PC-9 (cell line): ENCODE results near the gene TOX2.

Source experiments
- CTCF ChIP-seq: fragments of 200-600 bp; sonication (generic); conservative IDR thresholded peaks from 2 replicates; pipeline ENCODE4 v1.6.1; 2017; ENCODE audit warnings: mixed run types, antibody characterized with exemption, mild to moderate bottlenecking, moderate library complexity
- EZH2 ChIP-seq: fragments of 200-600 bp; sonication (generic); IDR thresholded peaks from 2 replicates; pipeline ENCODE4 v1.8.0; 2017; ENCODE audit warnings: antibody characterized with exemption, low read depth

- TF ChIP-seq EZH2 (no peak), CTCF (no peak)
Observed at GRCh38 chr20:43942667-43943285, 28.1 kb downstream of the TOX2 start.
